B cell (primary cell): ENCODE measurements around the gene SLIT3.

Experiments used
- EZH2 ChIP-seq: IDR thresholded peaks from 2 replicates; pipeline ENCODE4 v1.6.1; 2012; ENCODE audit warnings: borderline replicate concordance, low read depth, mild to moderate bottlenecking, moderate library complexity, low read length; ENCODE audit not compliant: insufficient read depth, poor library complexity, severe bottlenecking
- TF ChIP-seq, protein P1 (sequence below): fragments of 200-600 bp; IDR thresholded peaks from one replicate; pipeline ENCODE4 v1.8.0; 2022; ENCODE audit warnings: antibody characterized with exemption, mild to moderate bottlenecking

DNA sequence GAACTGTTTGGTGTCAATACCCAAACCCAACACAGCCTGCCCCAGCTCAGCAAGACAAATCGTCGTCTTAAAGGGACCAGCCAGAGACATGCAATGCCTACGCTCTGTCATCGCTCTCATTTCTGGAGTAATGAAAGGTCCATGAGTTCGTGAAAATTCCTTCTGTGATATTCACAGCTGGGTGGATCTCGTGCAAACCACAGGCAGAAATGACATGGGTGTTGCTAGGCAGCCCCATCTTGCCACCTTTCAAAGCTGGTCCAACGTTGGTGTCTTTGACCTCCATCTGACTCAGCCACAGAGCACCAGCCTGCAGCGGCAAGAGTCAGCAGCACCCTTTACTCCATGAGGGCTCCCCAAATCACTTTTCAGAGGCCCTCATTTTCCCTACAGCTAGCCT lies 215.3 kb downstream of the SLIT3 start:
- TF ChIP-seq, protein P1, sequence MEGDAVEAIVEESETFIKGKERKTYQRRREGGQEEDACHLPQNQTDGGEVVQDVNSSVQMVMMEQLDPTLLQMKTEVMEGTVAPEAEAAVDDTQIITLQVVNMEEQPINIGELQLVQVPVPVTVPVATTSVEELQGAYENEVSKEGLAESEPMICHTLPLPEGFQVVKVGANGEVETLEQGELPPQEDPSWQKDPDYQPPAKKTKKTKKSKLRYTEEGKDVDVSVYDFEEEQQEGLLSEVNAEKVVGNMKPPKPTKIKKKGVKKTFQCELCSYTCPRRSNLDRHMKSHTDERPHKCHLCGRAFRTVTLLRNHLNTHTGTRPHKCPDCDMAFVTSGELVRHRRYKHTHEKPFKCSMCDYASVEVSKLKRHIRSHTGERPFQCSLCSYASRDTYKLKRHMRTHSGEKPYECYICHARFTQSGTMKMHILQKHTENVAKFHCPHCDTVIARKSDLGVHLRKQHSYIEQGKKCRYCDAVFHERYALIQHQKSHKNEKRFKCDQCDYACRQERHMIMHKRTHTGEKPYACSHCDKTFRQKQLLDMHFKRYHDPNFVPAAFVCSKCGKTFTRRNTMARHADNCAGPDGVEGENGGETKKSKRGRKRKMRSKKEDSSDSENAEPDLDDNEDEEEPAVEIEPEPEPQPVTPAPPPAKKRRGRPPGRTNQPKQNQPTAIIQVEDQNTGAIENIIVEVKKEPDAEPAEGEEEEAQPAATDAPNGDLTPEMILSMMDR: no peak
- TF ChIP-seq EZH2: no peak
